ENCODE measurements around the gene FANCC. TPM values are rescaled to one million over a fixed set of nuclear protein-coding genes. Genes with fewer than 3 reads are reported as not detected.
A peak's percentile ranks its signal among the peaks of the same experiment; 100 is the strongest.

FANCC gene
- total RNA-seq, 2 experiments from 2014 or later = 15.9 to 16.7 TPM

GRCh38 chr9:95127249-95128176 lies 190.0 kb downstream of the FANCC start:
- intact Hi-C loops (cut with DNase I, micrococcal nuclease) = loop anchor here (1.0 kb wide), 3 partner anchors 344 to 458 kb away; no protein-coding TSS in a partner anchor
- H3K4me3 Mint-ChIP-seq = no peak overlapping the region
- no peaks in the 10 kb centered on the region for H3K9me3 Mint-ChIP-seq (ENCODE audit: low read depth)
- no peaks in the 10 kb centered on the region for H3K27me3 Mint-ChIP-seq
- H3K36me3 Mint-ChIP-seq (ENCODE audit: low read depth) = peaks cover 2% of the 10 kb centered on the region
- no peak overlapping the region for H3K27ac Mint-ChIP-seq
- peak; percentile 88 for DNase-seq
- ChIA-PET CTCF (interaction anchor here (0.5 to 7.8 kb wide), 25 partner anchors 9 to 1074 kb away, joined by 3 to 106 read pairs (median 5); no protein-coding TSS in a partner anchor), POLR2A (no interaction called here)
- no peaks in the 10 kb centered on the region for H3K4me1 Mint-ChIP-seq
- ATAC-seq = peak; percentile 94

- Mint-ChIP-seq H3K27ac (no peak overlapping the region), H3K27me3 (no peaks in the 10 kb centered on the region), H3K9me3 (ENCODE audit: low read depth) (no peaks in the 10 kb centered on the region), H3K4me1 (no peaks in the 10 kb centered on the region), H3K36me3 (ENCODE audit: low read depth) (peaks cover 2% of the 10 kb centered on the region), H3K4me3 (no peak overlapping the region)
- DNase-seq = no peak
- POLR2A ChIA-PET = no interaction called here
- CTCF ChIA-PET = interaction anchor here (0.5 to 7.8 kb wide), 9 partner anchors 10 to 1075 kb away, joined by 3 to 106 read pairs (median 4); no protein-coding TSS in a partner anchor
- no peak for ATAC-seq
- intact Hi-C loops (cut with DNase I, micrococcal nuclease) = loop anchor here (1.0 kb wide), 3 partner anchors 343 to 457 kb away; no protein-coding TSS in a partner anchor
Observed at GRCh38 chr9:95126739-95127138, 190.8 kb downstream of the FANCC start.

- H3K27ac Mint-ChIP-seq = no peak overlapping the region
- no peak for ATAC-seq
- H3K9me3 Mint-ChIP-seq (ENCODE audit: low read depth) = no peaks in the 10 kb centered on the region
- ChIA-PET CTCF (interaction anchor here (0.8 to 7.8 kb wide), 6 partner anchors 9 to 457 kb away, joined by 3 to 106 read pairs (median 6); no protein-coding TSS in a partner anchor), POLR2A (no interaction called here)
- DNase-seq = no peak
- intact Hi-C loops (cut with DNase I, micrococcal nuclease) = no loop called here
- H3K4me1 Mint-ChIP-seq = no peaks in the 10 kb centered on the region
- H3K27me3 Mint-ChIP-seq = no peaks in the 10 kb centered on the region
- peaks cover 2% of the 10 kb centered on the region for H3K36me3 Mint-ChIP-seq (ENCODE audit: low read depth)
- no peak overlapping the region for H3K4me3 Mint-ChIP-seq
Observed at GRCh38 chr9:95125652-95126051, 191.9 kb downstream of the FANCC start.

- Mint-ChIP-seq H3K4me1 (no peaks in the 10 kb centered on the region), H3K4me3 (no peak overlapping the region), H3K36me3 (ENCODE audit: low read depth) (peaks cover 2% of the 10 kb centered on the region), H3K27ac (no peak overlapping the region), H3K27me3 (no peaks in the 10 kb centered on the region), H3K9me3 (ENCODE audit: low read depth) (no peaks in the 10 kb centered on the region)
- ATAC-seq = no peak
- intact Hi-C loops (cut with DNase I, micrococcal nuclease) = no loop called here
- ChIA-PET CTCF (interaction anchor here (0.9 to 7.8 kb wide), 4 partner anchors 8 to 443 kb away, joined by 3 to 106 read pairs (median 6); no protein-coding TSS in a partner anchor), POLR2A (no interaction called here)
- DNase-seq = no peak
Observed at GRCh38 chr9:95124582-95125367, 192.7 kb downstream of the FANCC start.

- ChIA-PET CTCF (interaction anchor here (0.5 to 4.2 kb wide), 3 partner anchors 10 to 439 kb away, joined by 3 to 27 read pairs (median 3); no protein-coding TSS in a partner anchor), POLR2A (no interaction called here)
- ATAC-seq = no peak
- Mint-ChIP-seq H3K9me3 (ENCODE audit: low read depth) (no peaks in the 10 kb centered on the region), H3K27me3 (no peaks in the 10 kb centered on the region), H3K4me1 (no peaks in the 10 kb centered on the region), H3K4me3 (no peak overlapping the region), H3K36me3 (ENCODE audit: low read depth) (peaks cover 2% of the 10 kb centered on the region), H3K27ac (no peak overlapping the region)
- DNase-seq = no peak
- intact Hi-C loops (cut with DNase I, micrococcal nuclease) = no loop called here
Observed at GRCh38 chr9:95120781-95121370, 196.6 kb downstream of the FANCC start.

GRCh38 chr9:95118596-95118995 lies 198.9 kb downstream of the FANCC start:
- H3K27me3 Mint-ChIP-seq = no peaks in the 10 kb centered on the region
- ChIA-PET CTCF (interaction anchor here (2.4 kb wide), 1 partner anchor 9 kb away, joined by 6 read pairs; no protein-coding TSS in a partner anchor), POLR2A (no interaction called here)
- no peaks in the 10 kb centered on the region for H3K4me1 Mint-ChIP-seq
- H3K9me3 Mint-ChIP-seq (ENCODE audit: low read depth) = no peaks in the 10 kb centered on the region
- intact Hi-C loops (cut with DNase I, micrococcal nuclease) = no loop called here
- DNase-seq = no peak
- no peaks in the 10 kb centered on the region for H3K36me3 Mint-ChIP-seq (ENCODE audit: low read depth)
- no peak for ATAC-seq
- H3K4me3 Mint-ChIP-seq = no peak overlapping the region
- no peak overlapping the region for H3K27ac Mint-ChIP-seq

- ATAC-seq (no peak), DNase-seq (no peak)
- ChIA-PET POLR2A (no interaction called here), CTCF (interaction anchor here (0.8 to 2.2 kb wide), 4 partner anchors 9 to 15 kb away, joined by 3 to 6 read pairs (median 5); no protein-coding TSS in a partner anchor)
- Mint-ChIP-seq H3K4me3 (no peak overlapping the region), H3K36me3 (ENCODE audit: low read depth) (no peaks in the 10 kb centered on the region), H3K27me3 (no peaks in the 10 kb centered on the region), H3K9me3 (ENCODE audit: low read depth) (no peaks in the 10 kb centered on the region), H3K27ac (no peak overlapping the region), H3K4me1 (no peaks in the 10 kb centered on the region)
- intact Hi-C loops (cut with DNase I, micrococcal nuclease) = no loop called here
Observed at GRCh38 chr9:95116808-95117204, 200.7 kb downstream of the FANCC start.

- H3K27ac Mint-ChIP-seq = no peak overlapping the region
- no peaks in the 10 kb centered on the region for H3K36me3 Mint-ChIP-seq (ENCODE audit: low read depth)
- POLR2A ChIA-PET = interaction anchor here (0.6 kb wide), 1 partner anchor 235 kb away, joined by 3 read pairs; no protein-coding TSS in a partner anchor
- H3K4me3 Mint-ChIP-seq = no peak overlapping the region
- no peaks in the 10 kb centered on the region for H3K9me3 Mint-ChIP-seq (ENCODE audit: low read depth)
- ATAC-seq (no peak), DNase-seq (no peak)
- CTCF ChIA-PET = interaction anchor here (0.6 to 2.2 kb wide), 6 partner anchors 9 to 351 kb away, joined by 3 to 6 read pairs (median 4); no protein-coding TSS in a partner anchor
- intact Hi-C loops (cut with DNase I, micrococcal nuclease) = no loop called here
- no peaks in the 10 kb centered on the region for H3K27me3 Mint-ChIP-seq
- H3K4me1 Mint-ChIP-seq = no peaks in the 10 kb centered on the region
Observed at GRCh38 chr9:95116002-95116807, 201.3 kb downstream of the FANCC start.

GRCh38 chr9:95115104-95115503 lies 202.4 kb downstream of the FANCC start:
- Mint-ChIP-seq H3K4me1 (no peaks in the 10 kb centered on the region), H3K4me3 (no peak overlapping the region), H3K9me3 (ENCODE audit: low read depth) (no peaks in the 10 kb centered on the region), H3K27me3 (no peaks in the 10 kb centered on the region), H3K36me3 (ENCODE audit: low read depth) (no peaks in the 10 kb centered on the region), H3K27ac (no peak overlapping the region)
- ATAC-seq (no peak), DNase-seq (no peak)
- CTCF ChIA-PET = no interaction called here
- POLR2A ChIA-PET = no interaction called here
- intact Hi-C loops (cut with DNase I, micrococcal nuclease) = no loop called here

GRCh38 chr9:95112436-95113280 lies 204.9 kb downstream of the FANCC start:
- POLR2A ChIA-PET = no interaction called here
- no peak overlapping the region for H3K27ac Mint-ChIP-seq
- peaks cover under 1% of the 10 kb centered on the region for H3K36me3 Mint-ChIP-seq (ENCODE audit: low read depth)
- CTCF ChIA-PET = interaction anchor here (0.5 to 1.1 kb wide), 2 partner anchors 19 to 237 kb away, joined by 3 to 4 read pairs; no protein-coding TSS in a partner anchor
- DNase-seq = no peak
- no peaks in the 10 kb centered on the region for H3K27me3 Mint-ChIP-seq
- no peaks in the 10 kb centered on the region for H3K9me3 Mint-ChIP-seq (ENCODE audit: low read depth)
- intact Hi-C loops (cut with DNase I, micrococcal nuclease) = no loop called here
- no peaks in the 10 kb centered on the region for H3K4me1 Mint-ChIP-seq
- ATAC-seq = no peak
- no peak overlapping the region for H3K4me3 Mint-ChIP-seq

Data from activated CD4-positive, alpha-beta T cell treated with anti-CD3 and anti-CD28 coated beads for 36 hours (primary cell).